Lower leg skin (tissue), 3 donors: ENCODE data around the gene C6orf89.

ENCODE experiments used
- CTCF ChIP-seq, 3 donors: fragments of 450-650 bp; IDR thresholded peaks; one replicate each; pipeline ENCODE4 v1.5.1; 2016; ENCODE audit warnings: antibody characterized with exemption in 3 of 3, mild to moderate bottlenecking in 3 of 3, moderate library complexity in 2 of 3
- POLR2A ChIP-seq, 2 donors: fragments of 450-650 bp; IDR thresholded peaks; one replicate each; pipeline ENCODE4 v1.6.1; 2016 to 2017; ENCODE audit warnings: antibody characterized with exemption in 2 of 2, mild to moderate bottlenecking in 1 of 2, moderate library complexity in 1 of 2

- TF ChIP-seq CTCF (IDR thresholded peaks at IDR 0.05) (no peak), POLR2A (IDR thresholded peaks at IDR 0.05) (no peak)
Observed at GRCh38 chr6:36839749-36840431, 45.9 kb upstream of the C6orf89 start.
